Measurements from ENCODE around the gene ATP10A. TPM values are rescaled to one million over a fixed set of nuclear protein-coding genes. Genes with fewer than 3 reads are reported as not detected.

The ATP10A gene
- polyA plus RNA-seq, 1 of the 3 experiments (the other 2 are of a cell fraction): not detected

- no peak overlapping the region for H3K9ac ChIP-seq
- TF ChIP-seq POLR2AphosphoS5 (IDR thresholded peaks at IDR 0.05; ENCODE audit: low read depth, low read length) (no peak), SIN3A (IDR thresholded peaks at IDR 0.05; ENCODE audit: borderline replicate concordance, low read depth, low read length) (no peak), GABPA (IDR thresholded peaks at IDR 0.05; ENCODE audit: low read depth) (no peak), TCF12 (IDR thresholded peaks at IDR 0.05) (no peak), YY1 (IDR thresholded peaks at IDR 0.05; ENCODE audit: low read depth) (no peak), CHD2 (IDR thresholded peaks at IDR 0.05; ENCODE audit: low read length, partially characterized antibody) (no peak), EP300 (IDR thresholded peaks at IDR 0.05; ENCODE audit: borderline replicate concordance in 1 of 2, low read depth in 1 of 2, low read length in 1 of 2) (no peak), NRF1 (IDR thresholded peaks at IDR 0.05; ENCODE audit: low read depth, low read length) (no peak), PBX3 (IDR thresholded peaks at IDR 0.05) (no peak), USF1 (IDR thresholded peaks at IDR 0.05; ENCODE audit: borderline replicate concordance, low read depth) (no peak), USF2 (IDR thresholded peaks at IDR 0.05; ENCODE audit: borderline replicate concordance, low read depth, low read length) (no peak), JUND (IDR thresholded peaks at IDR 0.05) (no peak), EZH2phosphoT487 (IDR thresholded peaks at IDR 0.05; ENCODE audit: borderline replicate concordance, low read depth) (no peak), MEF2A (IDR thresholded peaks at IDR 0.05; ENCODE audit: borderline replicate concordance, low read depth) (no peak), NFIC (IDR thresholded peaks at IDR 0.05; ENCODE audit: borderline replicate concordance) (no peak)
- no peak overlapping the region for H2AFZ ChIP-seq (ENCODE audit: low read depth)
- no peak overlapping the region for H3K4me3 ChIP-seq (ENCODE audit: low read depth in 2 of 2, low read length in 1 of 2)
- DNase-seq: no peak
- H3K4me2 ChIP-seq: no peak overlapping the region
- CTCF ChIA-PET: no interaction called here
- H4K20me1 ChIP-seq (ENCODE audit: insufficient read depth): no peaks in the 10 kb centered on the region
- H3K27ac ChIP-seq (ENCODE audit: low read depth in 2 of 2, low read length in 1 of 2): no peak overlapping the region
- no peaks in the 10 kb centered on the region for H3K79me2 ChIP-seq (ENCODE audit: insufficient read depth)
- H3K4me1 ChIP-seq (ENCODE audit: control insufficient read depth in 1 of 2, insufficient read depth in 2 of 2, low read depth in 1 of 2, low read length in 1 of 2): peaks cover 5 to 12% of the 10 kb centered on the region in 2 experiments; a peak in 1 of 4 replicates
- H3K27me3 ChIP-seq (ENCODE audit: insufficient read depth): no peaks in the 10 kb centered on the region
- H3F3A ChIP-seq (replicated peaks; ENCODE audit: insufficient read depth): no peaks in the 10 kb centered on the region
- H3K36me3 ChIP-seq (replicated peaks in 1 of 2; ENCODE audit: control insufficient read depth in 1 of 2, insufficient read depth in 2 of 2, low read length in 1 of 2): no peaks in the 10 kb centered on the region
- POLR2A ChIA-PET: no interaction called here
- no peaks in the 10 kb centered on the region for H3K9me2 ChIP-seq
- no peaks in the 10 kb centered on the region for H3K9me3 ChIP-seq
Observed at GRCh38 chr15:25852027-25852426, 11.1 kb downstream of the ATP10A start.
